GM12878 (cell line): ENCODE data around the gene MYF6. TPM values are rescaled to one million over a fixed set of nuclear protein-coding genes. Genes with fewer than 3 reads are reported as not detected.

Experiments used
- ATAC-seq: fragments of 200-7000 bp; cut with Tn5 transposase; 3 replicates; pipeline ENCODE4 v1.9.1; 2020; ENCODE audit warnings: mild to moderate bottlenecking, moderate library complexity
- BruUV-seq: library from RNA; stranded (reverse); fragments of 400-500 nt; replicated peaks from 2 replicates; lab custom pipeline; 2021; lab: Mats Ljungman, UMichigan
- CTCF ChIA-PET: fragments of 300-600 bp; sonication (Branson Sonifier 250); formaldehyde crosslinking; extraction: SDS; loops from one replicate; lab custom pipeline; 2021; ENCODE audit warnings: inconsistent platforms; lab: Yijun Ruan, JAX
- POLR2A ChIA-PET: fragments of 350-600 bp; formaldehyde crosslinking; extraction: SDS; loops from one replicate; lab custom pipeline; 2021; ENCODE audit warnings: inconsistent platforms; lab: Charles Lee
- RAD21 ChIA-PET: fragments of 300-600 bp; sonication (Branson Sonifier 250); formaldehyde crosslinking; loops from one replicate; lab custom pipeline; 2023; ENCODE audit warnings: antibody characterized with exemption; ENCODE audit not compliant: unreplicated experiment; lab: Charles Lee
- SMC1A ChIA-PET: fragments of 300-600 bp; sonication (Branson Sonifier 250); formaldehyde crosslinking; loops from one replicate; lab custom pipeline; 2023; ENCODE audit not compliant: unreplicated experiment, uncharacterized antibody; lab: Charles Lee
- DNase-seq: peaks from one replicate; pipeline ENCODE4 v3.0.0-alpha.2; 2011; ENCODE audit warnings: low read depth, low spot score
- FAIRE-seq: peaks from 3 replicates; lab custom pipeline; 2011; peaks lifted over from hg19 to GRCh38; lab: Jason Lieb, UNC
- H2AFZ ChIP-seq: 2 replicates; pipeline ENCODE4 v1.6.0; 2011; ENCODE audit warnings: low read depth, low read length, control low read depth; ENCODE audit not compliant: control insufficient read depth
- H3K27ac ChIP-seq: 2 replicates; pipeline ENCODE4 v1.5.1; 2011; ENCODE audit warnings: control low read depth; ENCODE audit not compliant: control insufficient read depth, insufficient read depth
- H3K27me3 ChIP-seq, 2 experiments: replicated peaks in 1 of 2; 2 replicates each; pipeline versions ENCODE4 v1.6.0 to v1.6.1; 2011; ENCODE audit warnings: low read length in 1 of 2; ENCODE audit not compliant: control insufficient read depth in 2 of 2, insufficient read depth in 2 of 2
- H3K36me3 ChIP-seq, 2 experiments: 2 replicates each; pipeline ENCODE4 v1.5.1; 2011; ENCODE audit warnings: low read length in 1 of 2; ENCODE audit not compliant: control insufficient read depth in 2 of 2, insufficient read depth in 2 of 2
- H3K4me1 ChIP-seq: 2 replicates; pipeline ENCODE4 v1.6.1; 2011; ENCODE audit warnings: mild to moderate bottlenecking, low read length, moderate library complexity, mixed read lengths; ENCODE audit not compliant: control insufficient read depth, insufficient read depth
- H3K4me2 ChIP-seq: 2 replicates; pipeline ENCODE4 v1.6.0; 2011; ENCODE audit warnings: control low read depth; ENCODE audit not compliant: control insufficient read depth, insufficient read depth
- H3K4me3 ChIP-seq: fragments of 200-600 bp; sonication (generic); 2 replicates; pipeline ENCODE4 v1.5.1; 2016
- H3K79me2 ChIP-seq: 2 replicates; pipeline ENCODE4 v1.6.0; 2011; ENCODE audit warnings: low read length; ENCODE audit not compliant: control insufficient read depth, insufficient read depth
- H3K9ac ChIP-seq: 2 replicates; pipeline ENCODE4 v1.8.0; 2011; ENCODE audit warnings: low read length, control low read depth, mixed read lengths; ENCODE audit not compliant: control insufficient read depth, insufficient read depth
- H3K9me3 ChIP-seq: replicated peaks from 3 replicates; pipeline ENCODE4 v1.5.1; 2011; ENCODE audit warnings: mild to moderate bottlenecking, low read length; ENCODE audit not compliant: control insufficient read depth, insufficient read depth
- H4K20me1 ChIP-seq: 2 replicates; pipeline ENCODE4 v1.6.0; 2011; ENCODE audit not compliant: control insufficient read depth, insufficient read depth
- EP300 ChIP-seq, 2 experiments: fragments of 150-350 bp in 1 of 2; IDR thresholded peaks; 2 replicates each; pipeline ENCODE4 v1.6.1; 2011 to 2012; ENCODE audit warnings: low read depth in 2 of 2, low read length in 2 of 2, borderline replicate concordance in 1 of 2, improper control_type of control experiment in 1 of 2, inconsistent platforms in 1 of 2; ENCODE audit not compliant: control insufficient read depth in 1 of 2
- ETV6 ChIP-seq, 2 experiments: fragments of 450-650 bp in 1 of 2; IDR thresholded peaks in 1 of 2; conservative IDR thresholded peaks in 1 of 2; 2 replicates each; pipeline ENCODE4 v1.6.1; 2014; ENCODE audit warnings: antibody characterized with exemption in 1 of 2, borderline replicate concordance in 1 of 2, low read depth in 1 of 2, mild to moderate bottlenecking in 1 of 2, moderate library complexity in 1 of 2
- NBN ChIP-seq: fragments of 450-650 bp; IDR thresholded peaks from 2 replicates; pipeline ENCODE4 v1.6.1; 2016
- RELA ChIP-seq: fragments of 450-650 bp; IDR thresholded peaks from 2 replicates; pipeline ENCODE4 v1.8.0; 2014; ENCODE audit warnings: borderline replicate concordance; ENCODE audit not compliant: partially characterized antibody
- SIN3A ChIP-seq: IDR thresholded peaks from 2 replicates; pipeline ENCODE4 v1.6.1; 2012; ENCODE audit warnings: low read depth, low read length, improper control_type of control experiment
- SIX5 ChIP-seq: IDR thresholded peaks from 2 replicates; pipeline ENCODE4 v1.6.1; 2011; ENCODE audit warnings: mild to moderate bottlenecking, low read depth, low read length, moderate library complexity; ENCODE audit not compliant: severe bottlenecking
- SMARCA5 ChIP-seq: fragments of 450-650 bp; IDR thresholded peaks from 2 replicates; pipeline ENCODE4 v1.6.1; 2017; ENCODE audit warnings: mild to moderate bottlenecking
- SPI1 ChIP-seq: IDR thresholded peaks from 2 replicates; pipeline ENCODE4 v1.6.1; 2011; ENCODE audit warnings: low read depth, mild to moderate bottlenecking, low read length, moderate library complexity, borderline replicate concordance; ENCODE audit not compliant: insufficient read depth
- SUZ12 ChIP-seq: fragments of 200-600 bp; sonication (generic); IDR thresholded peaks from one replicate; pipeline ENCODE4 v1.6.1; 2018; ENCODE audit warnings: antibody characterized with exemption, mild to moderate bottlenecking; ENCODE audit not compliant: unreplicated experiment
- WGBS: methylation state at CpG from one replicate; pipeline ENCODE4 v1.1.6; 2016; ENCODE audit warnings: low lambda C conversion rate; ENCODE audit not compliant: insufficient replicate concordance, insufficient coverage; ENCODE audit errors: missing lambda C conversion rate; 5-methylcytosine and 5-hydroxymethylcytosine counted together
- in situ Hi-C: fragments of 300-500 bp; cut with MboI; formaldehyde crosslinking; loops from 9 replicates; pipeline ENCODE4 v1.14.3; 2018; ENCODE audit warnings: mixed read lengths
- intact Hi-C: fragments of 100-400 bp; cut with micrococcal nuclease; formaldehyde crosslinking; loops from one replicate; pipeline ENCODE4 v1.14.2; 2022; ENCODE audit not compliant: unreplicated experiment
- polyA plus RNA-seq, 11 experiments: library from polyadenylated mRNA; depleted of rRNA in 4 of 11; unstranded in 6 of 11; stranded (reverse) in 5 of 11; fragments of >200 nt; fragmentation: Nextera tagmentation in 4 of 11; fragmentation: Illumina TruSeq in 1 of 11; extraction: Ambion mirVana in 4 of 11; extraction: Trizol in 1 of 11; gene quantifications; 1 replicate in 1 of 11; 2 replicates in 10 of 11; pipeline versions ENCODE4 v1.2.1 to v1.2.3, GENCODE V29; 2011 to 2016; ENCODE audit warnings: inconsistent platforms in 2 of 11, missing spikeins in 2 of 11, low read depth in 1 of 11
- total RNA-seq, 4 experiments: library from RNA; depleted of rRNA in 3 of 4; stranded (reverse); fragments of >200 nt in 3 of 4; fragmentation: Illumina TruSeq in 1 of 4; extraction: Trizol in 1 of 4; gene quantifications; 2 replicates each; pipeline versions ENCODE4 v1.2.1 to v1.2.3, GENCODE V29; 2013 to 2021

MYF6 gene
- total and polyA plus RNA-seq, 10 of the 15 experiments (the other 5 are each of a cell fraction or from before 2014, with no cell fraction given), result not detected

GRCh38 chr12:80698256-80698655 is 9.2 kb upstream of the MYF6 start (continued):
- TF ChIP-seq SPI1 (no peak), SIX5 (no peak), EP300 (IDR thresholded peaks at IDR 0.05; ENCODE audit: borderline replicate concordance in 1 of 2, control insufficient read depth in 1 of 2, low read depth in 2 of 2, low read length in 2 of 2) (no peak), NBN (no peak), ETV6 (conservative IDR thresholded peaks at IDR 0.05 in 1 of 2, IDR thresholded peaks at IDR 0.05 in 1 of 2; ENCODE audit: borderline replicate concordance in 1 of 2, low read depth in 1 of 2) (no peak), SMARCA5 (no peak), RELA (no peak), SIN3A (no peak)

- Histone ChIP-seq H3K27me3 (no peaks in the 10 kb centered on the region), H3K9me3 (no peaks in the 10 kb centered on the region), H4K20me1 (no peaks in the 10 kb centered on the region), H3K4me3 (no peak overlapping the region), H3K9ac (no peak overlapping the region), H3K27ac (no peak overlapping the region), H3K4me1 (peaks cover 8% of the 10 kb centered on the region; the same call in 1 of the 2 replicates), H3K36me3 (no peaks in the 10 kb centered on the region), H2AFZ (no peak overlapping the region), H3K4me2 (no peak overlapping the region)
- 63% methylated on average over 7 of the region's 7 CpGs for WGBS
- DNase-seq (no peak), FAIRE-seq (no peak)
- in situ Hi-C loops, result no loop called here
- SMC1A ChIA-PET, result no interaction called here
- CTCF ChIA-PET, result no interaction called here
- BruUV-seq, result no TSS peak
- intact Hi-C loops, result no loop called here
- POLR2A ChIA-PET, result no interaction called here
- TF ChIP-seq SUZ12, result no peak
- TF ChIP-seq SMARCA5, result no peak
- TF ChIP-seq NBN, result no peak
- TF ChIP-seq, all 136 proteins: peak for 0
- H3K79me2 ChIP-seq, result no peaks in the 10 kb centered on the region
- RAD21 ChIA-PET, result no interaction called here
- no peak for ATAC-seq
These were observed 8.4 kb upstream of the MYF6 start for GRCh38 chr12:80698847-80699542.
